NCI-H82 treated with DMSO at 0.1 percent for 48 hours (cell line): ENCODE results near the gene PBX1.

Experiments
- DNase-seq: peaks from one replicate; lab custom pipeline; 2025; ENCODE audit not compliant: unreplicated experiment; lab: John Stamatoyannopoulos, UW

Gene PBX1

DNA sequence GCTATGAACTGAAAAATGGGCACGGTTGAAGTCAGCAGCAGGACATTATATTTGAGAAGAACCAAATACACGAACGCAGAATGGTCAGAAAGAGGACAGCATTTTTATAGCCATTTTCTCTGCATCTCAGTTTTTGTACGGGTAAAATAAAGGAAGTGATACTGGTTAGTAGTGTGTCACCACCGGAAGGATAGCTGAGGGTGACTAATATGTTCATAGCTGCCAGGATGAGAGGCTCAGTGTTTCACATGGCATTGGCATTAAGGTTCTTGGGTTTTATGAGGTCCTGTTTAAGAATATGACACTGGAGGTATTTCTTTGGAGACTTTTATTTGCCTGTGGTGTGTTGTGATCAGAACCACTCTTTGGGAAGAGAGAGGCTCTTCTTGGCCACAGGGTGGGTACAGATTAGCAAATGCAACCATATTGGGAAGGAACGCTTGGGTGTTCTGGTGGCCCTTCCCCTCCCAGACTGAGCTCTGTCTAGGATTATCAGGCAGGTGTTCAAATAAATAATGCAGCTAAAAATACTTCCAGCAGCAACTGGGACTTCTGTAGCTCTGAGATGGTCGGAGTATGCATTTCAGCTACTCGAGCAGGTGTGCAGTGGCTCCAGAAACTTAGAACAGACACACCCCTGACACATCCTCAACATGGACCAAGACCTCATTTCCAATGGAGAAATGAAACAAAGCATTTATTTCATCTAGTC lies 158.2 kb downstream of the PBX1 start:
- no peak for DNase-seq

DNA sequence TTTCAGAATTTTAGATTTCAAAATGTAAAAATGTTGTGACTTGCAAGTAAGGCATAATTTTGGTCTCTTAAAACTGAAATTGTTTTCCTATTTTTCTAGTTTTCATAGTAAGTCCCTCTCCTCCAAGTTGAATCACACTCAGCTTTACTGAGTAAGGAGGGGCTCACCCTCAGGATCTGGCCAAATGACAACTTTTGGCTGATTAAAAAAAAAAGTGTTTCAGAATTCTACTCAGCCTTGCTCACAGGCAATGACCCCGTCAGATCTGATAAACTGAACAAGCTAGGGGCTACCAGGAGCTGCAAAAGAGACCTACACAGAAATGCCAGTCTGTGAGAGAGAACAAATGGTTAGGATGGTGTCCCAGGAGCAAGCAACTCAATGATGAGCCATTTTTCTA lies 159.8 kb downstream of the PBX1 start:
- DNase-seq: no peak

DNA sequence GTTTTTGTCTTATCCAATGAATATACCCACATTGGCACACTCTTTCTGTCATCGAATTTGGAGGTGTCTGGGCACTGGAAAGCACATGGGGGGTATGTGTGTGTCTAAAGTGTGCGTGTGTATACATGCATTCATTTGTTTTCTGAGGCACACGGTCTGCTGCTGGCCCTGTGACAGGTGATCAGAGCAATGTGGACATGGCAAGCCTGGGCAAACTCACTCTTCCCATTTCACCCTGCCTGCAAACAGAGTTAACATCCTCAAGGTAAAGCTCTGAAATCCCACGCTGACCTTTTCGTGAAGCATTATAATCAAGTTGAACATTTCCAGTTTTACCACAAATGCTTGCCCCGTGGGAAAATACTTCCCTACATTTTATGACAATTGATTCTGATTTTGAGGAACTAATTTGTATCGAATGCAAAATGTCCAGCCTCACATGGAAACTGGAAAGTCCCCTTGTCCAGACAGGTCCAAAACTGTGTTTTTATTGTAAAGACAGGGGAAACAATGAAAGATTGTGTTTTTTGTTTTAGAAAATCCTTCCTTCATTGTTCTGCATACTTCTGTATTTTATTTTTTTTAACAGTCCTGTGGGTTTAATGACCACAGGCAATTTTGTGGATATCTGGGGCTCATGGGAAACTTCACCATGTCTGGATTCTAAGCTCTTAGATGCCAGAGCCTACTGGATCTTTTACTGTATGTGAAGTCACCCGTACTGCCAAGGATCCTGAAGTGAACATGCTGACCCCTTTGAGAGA lies 160.9 kb downstream of the PBX1 start:
- no peak for DNase-seq

DNA sequence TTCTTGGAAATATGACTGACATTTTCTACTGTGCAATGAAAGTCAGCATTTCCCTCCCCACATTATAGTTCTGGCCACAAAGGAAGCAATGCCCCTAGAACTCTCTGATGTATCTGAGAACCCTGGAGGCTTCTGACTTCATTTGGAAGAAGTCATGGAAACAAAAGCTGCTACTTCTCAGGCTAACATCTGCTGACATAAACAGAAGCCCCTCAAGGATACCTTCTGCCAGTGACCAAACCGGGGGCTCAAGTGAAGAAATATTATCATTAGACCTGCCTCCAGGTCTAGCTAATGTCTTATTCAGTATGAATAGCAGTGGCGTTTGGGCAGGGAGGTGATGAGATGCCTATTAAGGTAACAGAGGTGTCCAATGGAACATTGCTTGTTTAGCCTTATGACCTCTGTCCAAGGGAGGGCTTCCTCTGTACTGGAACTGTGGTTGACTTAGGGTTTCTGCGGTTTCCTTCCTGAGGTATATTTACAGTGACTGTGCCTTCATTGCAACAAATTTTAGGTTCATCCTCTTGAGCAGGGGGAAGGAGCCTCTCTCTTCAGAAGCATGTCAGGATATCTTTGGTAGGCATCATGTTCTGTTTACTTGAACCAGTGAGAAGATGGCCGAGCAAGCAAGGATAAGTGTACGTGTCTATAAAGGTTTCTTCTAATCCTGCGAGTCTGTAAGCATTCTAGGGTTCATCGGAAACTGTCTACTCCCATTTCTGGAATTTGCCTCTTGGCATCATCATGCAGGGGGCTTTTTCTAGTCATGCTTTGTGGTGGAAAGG lies 161.7 kb downstream of the PBX1 start:
- no peak for DNase-seq

DNA sequence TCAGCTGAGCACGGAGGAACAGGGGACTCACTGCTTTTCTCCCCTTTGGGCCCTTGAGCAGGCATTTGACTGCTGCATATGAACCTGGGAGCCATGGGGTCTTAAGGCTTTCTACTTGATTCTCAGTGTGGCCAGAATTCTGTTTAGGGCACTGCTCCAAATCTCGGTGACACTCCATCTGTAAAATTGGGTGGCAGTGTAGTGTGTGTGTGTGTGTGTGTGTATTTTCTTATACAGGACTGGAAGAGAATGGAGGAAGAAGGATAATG lies 162.2 kb downstream of the PBX1 start:
- DNase-seq: no peak

DNA sequence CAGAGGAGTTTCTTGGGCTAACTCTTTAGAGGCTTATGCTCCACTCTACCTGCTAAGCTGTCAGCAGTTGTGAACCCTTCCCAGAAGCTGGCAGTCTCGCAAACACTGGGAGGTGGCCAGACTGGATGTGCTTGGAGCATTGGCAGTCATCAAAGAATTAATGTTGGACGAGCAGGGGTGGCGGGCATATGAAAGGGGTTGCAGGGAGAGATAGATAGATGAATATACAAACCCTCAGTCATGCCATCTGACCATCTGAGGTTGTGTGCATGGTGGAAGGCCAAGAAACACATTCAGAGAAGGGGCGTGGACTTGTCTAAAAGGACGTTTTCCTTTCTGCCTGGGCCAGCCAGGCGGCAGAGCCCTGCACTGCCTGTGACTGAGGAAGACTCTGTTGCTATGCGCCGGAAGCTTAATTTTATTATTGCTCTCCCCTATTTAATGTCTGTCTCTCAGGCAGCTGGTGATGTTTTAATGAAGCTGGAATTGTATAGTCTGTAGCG lies 164.4 kb downstream of the PBX1 start:
- no peak for DNase-seq

DNA sequence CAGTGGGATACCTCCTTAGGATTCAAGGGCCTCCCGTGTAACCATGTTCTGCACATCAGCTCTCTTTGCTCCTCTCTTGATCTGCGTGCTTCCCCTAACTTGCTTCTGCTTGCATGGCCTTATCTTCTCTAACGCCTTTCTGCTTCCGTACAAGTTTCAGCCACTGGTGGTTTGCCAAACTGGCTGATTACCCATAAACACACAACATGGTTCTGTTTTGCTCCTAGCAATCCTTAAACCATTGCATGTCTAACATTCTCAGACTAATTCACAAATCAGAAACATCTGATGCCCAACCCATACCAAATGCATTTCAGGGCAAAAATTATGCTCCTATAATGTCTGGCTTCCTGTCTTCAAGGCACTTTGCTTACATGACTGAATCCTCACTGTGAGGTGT lies 166.4 kb downstream of the PBX1 start:
- no peak for DNase-seq

DNA sequence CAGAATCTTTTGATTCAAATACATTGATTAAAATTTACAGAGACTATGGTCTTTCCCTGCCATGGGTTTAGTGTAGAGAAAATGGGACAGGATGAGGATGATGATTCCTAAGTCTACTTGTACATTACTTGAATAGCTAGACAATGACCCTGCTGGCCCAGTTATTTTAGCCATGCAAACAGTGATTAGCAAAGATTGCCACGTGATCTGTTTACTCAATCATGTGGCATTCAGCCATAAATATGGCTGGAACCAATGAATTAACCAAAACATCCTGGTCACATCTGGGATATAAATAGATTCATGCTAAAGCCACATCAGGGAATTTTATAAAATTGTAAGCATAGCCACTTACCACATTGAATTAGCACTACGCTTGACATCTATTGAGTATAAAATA lies 167.3 kb downstream of the PBX1 start:
- no peak for DNase-seq

DNA sequence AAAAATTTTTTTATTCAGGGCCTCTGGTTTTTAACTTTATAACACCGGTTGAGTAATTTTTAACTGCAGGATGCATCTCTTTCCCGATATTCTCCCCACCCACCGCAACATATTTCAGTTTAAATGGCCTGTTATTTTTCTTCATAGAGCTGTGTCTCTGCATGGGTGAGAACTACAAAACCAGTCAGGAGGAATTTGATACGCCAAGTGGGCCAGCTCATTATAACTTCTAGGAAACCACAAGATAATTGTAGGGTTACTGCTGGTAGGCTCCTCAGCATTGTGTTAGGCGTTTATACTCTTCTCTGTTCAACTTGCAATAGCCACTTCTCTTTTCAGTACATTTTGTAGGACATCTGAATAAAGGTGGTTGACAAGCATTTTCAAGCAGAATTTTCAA lies 169.7 kb downstream of the PBX1 start:
- DNase-seq: no peak

DNA sequence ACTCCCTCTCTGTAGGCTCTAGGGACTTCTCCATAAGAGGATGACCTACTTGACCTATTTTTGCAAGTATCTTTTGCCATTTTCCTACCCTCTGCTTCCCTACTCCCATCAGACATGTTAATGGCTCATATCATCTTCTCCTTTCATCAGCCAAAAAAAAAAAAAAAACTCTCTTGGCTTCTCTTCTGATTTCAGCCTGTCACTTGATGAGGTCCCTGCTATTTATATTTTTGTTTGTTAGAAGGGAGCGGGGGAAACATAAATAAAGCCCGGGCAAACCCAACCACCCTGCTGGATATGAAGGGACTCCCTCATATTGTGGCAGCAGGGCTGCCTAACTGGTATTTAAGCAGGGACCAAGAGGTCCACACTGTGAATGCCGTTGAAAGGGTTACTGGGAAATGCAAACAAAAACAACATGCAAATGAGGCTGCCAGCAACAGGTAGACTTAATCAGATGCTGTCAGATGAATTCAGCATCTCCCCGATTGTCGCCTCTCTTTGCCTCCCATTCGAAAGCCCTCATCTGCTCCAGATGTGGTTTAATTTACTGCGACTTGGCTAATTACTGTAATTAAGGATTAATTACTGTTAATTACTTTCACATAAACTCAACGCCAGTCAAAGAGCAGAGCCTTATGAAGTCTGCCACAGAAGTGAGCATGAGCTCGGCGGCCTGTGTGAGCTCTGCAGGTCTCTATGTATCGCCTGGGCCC lies 172.3 kb downstream of the PBX1 start:
- DNase-seq: no peak

DNA sequence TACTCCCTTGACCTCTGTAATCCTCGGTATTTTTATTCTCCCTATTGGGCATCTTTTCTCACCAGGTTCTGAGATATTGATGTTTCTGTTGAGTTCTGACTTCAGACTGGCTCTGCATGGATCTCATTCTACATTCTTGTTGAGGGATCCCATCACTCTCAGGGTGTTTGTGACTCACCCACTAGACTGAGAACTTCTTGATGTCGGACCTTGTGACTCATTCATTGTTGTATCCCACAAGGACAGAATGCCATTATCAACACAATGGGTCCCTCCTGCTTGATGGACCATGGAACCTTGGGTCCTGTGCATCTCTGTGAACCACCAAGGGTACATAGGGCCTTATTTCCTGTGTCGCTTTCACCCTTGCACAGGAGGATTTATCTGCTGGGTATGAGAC lies 174.1 kb downstream of the PBX1 start:
- no peak for DNase-seq

DNA sequence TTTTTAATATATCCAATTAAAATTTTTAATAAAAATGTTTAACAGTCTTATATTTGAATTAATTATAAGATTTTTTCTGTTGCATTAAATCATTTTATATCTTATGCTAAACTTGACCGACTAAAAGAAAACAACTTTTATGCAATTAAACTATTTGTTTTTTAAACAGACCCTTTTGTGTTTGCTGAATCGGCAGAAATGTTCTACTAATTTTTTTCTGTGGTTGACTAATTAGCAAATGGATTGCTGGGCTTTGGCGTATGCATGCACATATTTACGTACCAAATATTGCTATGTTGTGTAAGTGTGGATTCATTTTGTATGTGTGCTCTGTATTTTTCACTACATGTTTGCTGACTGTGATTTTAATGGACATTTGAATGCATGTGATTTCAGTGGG lies 174.8 kb downstream of the PBX1 start:
- no peak for DNase-seq

DNA sequence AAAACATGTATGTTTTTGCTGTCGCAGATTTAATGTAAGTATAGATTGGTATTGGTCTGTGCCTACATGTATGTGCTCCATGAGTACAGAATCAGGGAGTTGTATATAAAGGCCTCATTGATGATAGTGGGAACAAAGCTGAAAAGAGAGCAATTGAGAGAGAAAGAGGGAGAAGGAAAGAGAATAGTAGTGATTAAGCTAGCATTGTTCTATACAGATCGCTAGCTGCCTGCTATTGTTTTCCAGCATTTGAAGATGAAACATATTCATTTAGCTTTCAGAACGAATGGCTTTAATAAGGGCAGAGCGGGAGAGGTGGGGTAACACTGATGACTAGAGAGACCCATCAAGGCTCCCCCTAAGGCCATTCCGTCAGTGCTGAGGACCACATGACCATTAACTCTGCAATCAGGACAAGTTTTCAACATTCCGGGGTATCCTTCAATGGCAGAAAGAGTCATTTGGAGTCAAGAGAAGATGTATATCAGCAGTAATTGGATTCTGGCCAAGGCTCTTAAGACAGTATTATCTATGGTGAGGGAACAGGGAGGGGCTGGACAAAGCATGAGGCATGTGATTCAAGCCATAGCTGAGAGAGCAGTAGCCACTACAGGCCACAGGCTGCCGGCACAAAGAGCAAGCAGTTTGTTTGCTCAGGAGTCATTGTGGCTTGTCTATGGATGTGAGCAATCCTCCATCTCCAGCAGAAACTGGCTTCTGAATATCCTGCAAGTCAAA lies 176.5 kb downstream of the PBX1 start:
- peak; percentile 60 for DNase-seq

DNA sequence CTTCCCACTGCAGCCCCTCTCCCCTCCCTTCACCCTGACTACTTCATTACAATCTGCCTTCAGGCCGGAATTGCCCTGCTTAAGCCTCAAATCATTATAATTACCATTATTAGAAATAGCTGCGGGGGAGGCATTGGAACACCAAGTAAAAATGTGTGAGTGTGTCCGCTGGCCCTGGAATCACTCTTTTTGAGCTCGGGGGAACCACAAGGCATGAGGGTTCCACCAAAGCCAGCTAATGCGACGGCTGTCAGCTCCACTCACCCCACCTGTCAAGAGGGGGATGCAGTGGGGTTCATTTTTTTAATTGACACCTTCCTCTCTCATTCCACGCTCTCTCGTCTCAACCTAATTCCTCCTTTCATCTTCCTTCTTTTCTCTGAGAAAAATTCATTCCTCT lies 177.2 kb downstream of the PBX1 start:
- DNase-seq: no peak

DNA sequence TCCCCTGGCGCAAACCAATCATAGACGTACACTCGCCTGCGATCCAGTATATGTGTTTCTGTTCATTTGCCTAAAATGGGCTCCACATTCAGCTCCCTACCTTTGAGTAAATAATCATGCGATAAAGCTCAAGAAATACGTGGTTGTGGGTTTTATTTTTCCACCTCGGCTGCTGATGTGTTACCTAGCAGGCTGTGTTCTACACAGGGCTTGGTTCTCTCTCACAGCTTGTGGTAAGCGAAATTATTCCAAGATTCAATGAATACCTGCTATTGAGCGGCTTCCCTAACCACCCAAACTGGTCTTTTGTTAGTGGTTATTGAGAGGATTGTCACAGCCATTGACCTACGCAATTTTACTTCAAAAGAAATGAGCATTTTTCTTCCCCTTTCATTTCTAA lies 180.2 kb downstream of the PBX1 start:
- no peak for DNase-seq

DNA sequence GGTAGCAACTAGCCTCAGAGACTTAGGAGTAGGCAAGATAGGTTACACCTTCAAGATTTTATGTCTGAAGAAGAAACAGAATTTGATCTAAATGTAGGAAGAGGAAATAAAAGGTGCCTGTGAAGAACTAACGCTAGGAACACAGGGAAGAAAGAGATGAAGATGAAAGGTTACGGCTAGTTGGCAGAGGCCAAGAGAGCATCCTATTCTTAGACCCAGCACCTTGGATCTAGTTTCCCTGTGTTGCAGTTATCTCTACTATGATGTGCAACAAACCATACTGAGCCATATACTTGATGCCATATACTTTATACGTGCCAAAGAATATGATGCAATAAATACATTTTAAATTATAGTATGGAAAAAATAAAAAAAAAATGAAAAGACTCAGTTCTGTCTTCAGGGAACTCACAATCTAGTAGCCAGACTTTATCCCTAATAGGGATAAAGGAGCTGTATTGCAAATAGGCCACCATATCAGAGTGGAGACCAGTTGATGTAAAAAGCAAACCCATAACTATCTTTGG lies 181.1 kb downstream of the PBX1 start:
- no peak for DNase-seq

DNA sequence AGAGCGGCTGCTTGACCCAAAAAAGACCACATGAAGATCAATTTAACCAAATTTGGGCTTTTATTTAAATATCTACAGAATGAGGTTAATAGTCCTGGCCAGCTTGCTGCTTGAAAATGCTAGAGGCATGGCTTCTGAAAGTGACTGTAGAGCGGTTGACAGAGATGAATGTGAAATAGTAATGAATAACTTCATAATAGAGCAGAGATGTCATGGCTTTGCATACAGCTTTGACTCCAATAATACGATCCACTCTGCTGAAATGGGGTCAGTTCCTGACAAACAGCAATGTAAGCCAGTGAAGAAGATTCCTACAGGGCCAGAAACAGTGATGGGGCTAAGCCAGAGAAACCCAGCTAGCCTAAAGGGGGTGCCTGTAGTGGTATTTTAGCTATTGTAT lies 183.8 kb downstream of the PBX1 start:
- no peak for DNase-seq

DNA sequence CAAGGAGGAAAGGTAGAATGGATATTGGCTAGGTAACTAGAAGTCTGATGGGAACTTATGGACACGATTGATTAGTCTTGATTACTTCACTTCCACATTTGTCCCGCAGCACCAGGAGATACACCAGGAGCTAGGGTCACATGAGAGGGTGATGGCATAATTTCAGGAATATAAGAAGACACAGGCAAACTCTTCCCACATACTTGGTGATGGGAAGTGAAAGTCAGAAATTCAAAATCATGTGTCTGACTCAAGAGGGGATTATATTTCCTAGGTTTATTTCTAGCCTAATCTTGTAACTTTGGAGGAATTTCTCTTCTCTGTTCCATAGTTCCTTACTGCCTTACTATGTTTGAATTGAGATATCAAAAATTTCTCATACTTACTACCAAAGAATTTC lies 185.0 kb downstream of the PBX1 start:
- DNase-seq: no peak

DNA sequence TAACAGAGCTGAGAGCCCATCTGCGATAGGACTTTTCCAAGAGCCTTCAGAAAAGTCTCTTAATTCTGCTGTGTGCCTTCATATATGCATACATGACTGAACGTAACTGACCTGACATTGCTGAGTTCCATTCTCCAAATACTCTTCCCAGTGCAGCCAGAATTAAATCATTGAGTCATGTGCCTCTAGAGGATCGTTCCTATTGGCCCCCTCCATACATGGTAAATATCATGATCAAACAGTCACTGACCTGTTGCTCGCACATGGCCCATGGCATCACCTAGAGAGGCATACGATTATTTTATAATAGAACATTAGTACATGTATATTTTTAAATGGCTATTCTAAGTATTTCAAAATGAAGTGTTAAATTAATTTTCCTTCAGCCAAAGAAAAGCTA lies 186.8 kb downstream of the PBX1 start:
- no peak for DNase-seq

DNA sequence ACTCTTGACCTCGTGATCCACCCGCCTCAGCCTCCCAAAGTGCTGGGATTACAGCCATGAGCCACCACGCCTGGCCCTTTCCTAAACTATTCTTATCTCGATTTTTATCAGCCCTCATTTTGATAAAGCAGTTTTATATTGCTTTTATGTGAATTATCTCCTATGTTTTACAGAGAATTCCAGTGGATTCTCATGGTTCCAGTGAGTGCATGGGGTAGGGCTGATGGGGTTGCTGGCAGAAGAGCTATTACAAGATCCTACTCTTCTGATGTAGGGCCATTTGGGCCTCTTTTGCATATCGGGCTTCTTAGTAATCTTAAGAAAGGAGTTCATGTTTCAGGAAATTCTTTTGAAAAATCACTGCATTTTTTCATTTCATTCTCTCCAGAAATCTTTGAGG lies 187.6 kb downstream of the PBX1 start:
- no peak for DNase-seq
